ENCODE data around the gene XRN1. TPM values are rescaled to one million over a fixed set of nuclear protein-coding genes. Genes with fewer than 3 reads are reported as not detected.
"Not testable (repeated sequence)": the region's sequence is repeated elsewhere in the genome, so short reads cannot be mapped to it uniquely, and the experiment has no call there.

XRN1 gene
- total RNA-seq, 1 donor from 2014 or later, result 27.0 TPM

DNA sequence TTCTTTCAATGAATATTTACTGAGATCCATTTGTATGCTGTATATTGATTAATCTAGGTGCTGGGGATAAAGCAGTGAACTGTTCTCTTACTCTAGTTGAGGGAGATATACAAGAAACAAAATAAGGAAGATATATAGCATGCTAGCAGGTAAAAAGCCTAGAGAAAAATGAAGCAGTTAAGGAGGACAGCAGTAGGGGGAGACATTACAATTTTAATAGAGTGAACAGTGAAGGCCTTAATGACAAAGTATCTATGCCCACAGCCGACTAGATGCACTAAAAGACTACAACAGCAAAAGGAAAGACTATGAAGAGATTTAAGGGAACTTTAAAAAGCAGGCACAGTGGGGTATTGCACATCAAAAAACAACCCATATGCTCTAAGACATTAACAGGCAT lies 81.4 kb downstream of the XRN1 start:
- DNase-seq (ENCODE audit: low spot score), result no peak
- H3K4me1 Mint-ChIP-seq (ENCODE audit: low read depth), result no peaks in the 10 kb centered on the region
- no peak overlapping the region for H3K4me3 Mint-ChIP-seq (ENCODE audit: unreplicated experiment)
- no peaks in the 10 kb centered on the region for H3K9me3 Mint-ChIP-seq (ENCODE audit: low read depth)
- no peaks in the 10 kb centered on the region for H3K27me3 Mint-ChIP-seq (ENCODE audit: low read depth)
- no peak overlapping the region for H3K27ac Mint-ChIP-seq (ENCODE audit: unreplicated experiment)
- H3K36me3 Mint-ChIP-seq (ENCODE audit: low read depth), result peaks cover 14% of the 10 kb centered on the region
- TF ChIP-seq, protein P1, sequence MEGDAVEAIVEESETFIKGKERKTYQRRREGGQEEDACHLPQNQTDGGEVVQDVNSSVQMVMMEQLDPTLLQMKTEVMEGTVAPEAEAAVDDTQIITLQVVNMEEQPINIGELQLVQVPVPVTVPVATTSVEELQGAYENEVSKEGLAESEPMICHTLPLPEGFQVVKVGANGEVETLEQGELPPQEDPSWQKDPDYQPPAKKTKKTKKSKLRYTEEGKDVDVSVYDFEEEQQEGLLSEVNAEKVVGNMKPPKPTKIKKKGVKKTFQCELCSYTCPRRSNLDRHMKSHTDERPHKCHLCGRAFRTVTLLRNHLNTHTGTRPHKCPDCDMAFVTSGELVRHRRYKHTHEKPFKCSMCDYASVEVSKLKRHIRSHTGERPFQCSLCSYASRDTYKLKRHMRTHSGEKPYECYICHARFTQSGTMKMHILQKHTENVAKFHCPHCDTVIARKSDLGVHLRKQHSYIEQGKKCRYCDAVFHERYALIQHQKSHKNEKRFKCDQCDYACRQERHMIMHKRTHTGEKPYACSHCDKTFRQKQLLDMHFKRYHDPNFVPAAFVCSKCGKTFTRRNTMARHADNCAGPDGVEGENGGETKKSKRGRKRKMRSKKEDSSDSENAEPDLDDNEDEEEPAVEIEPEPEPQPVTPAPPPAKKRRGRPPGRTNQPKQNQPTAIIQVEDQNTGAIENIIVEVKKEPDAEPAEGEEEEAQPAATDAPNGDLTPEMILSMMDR (IDR thresholded peaks at IDR 0.05), result peak; percentile 57

DNA sequence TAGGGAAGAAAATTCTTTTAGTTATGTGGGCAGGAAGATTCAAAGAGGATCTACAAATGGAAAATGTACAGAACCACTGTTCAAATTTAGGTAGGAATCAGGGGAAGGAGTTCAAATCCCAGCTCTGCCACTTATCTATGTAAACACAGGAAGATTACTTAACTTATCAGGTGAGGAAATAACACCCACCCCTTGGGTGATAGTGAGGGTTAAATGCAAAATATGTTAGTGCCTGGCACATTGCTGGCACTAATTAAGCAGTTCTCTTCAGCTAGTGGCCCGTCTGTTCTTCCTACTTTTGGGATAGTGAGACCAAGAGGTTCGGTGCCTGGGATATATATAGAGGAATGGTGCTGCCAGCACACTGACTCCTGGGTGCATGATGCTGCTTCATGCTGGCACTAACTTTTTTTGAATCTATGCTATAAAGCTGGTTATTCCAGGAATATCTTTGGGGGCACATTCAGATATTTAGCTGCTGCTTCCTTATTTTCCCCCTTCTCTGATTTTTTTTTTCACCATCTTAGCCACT lies 83.8 kb downstream of the XRN1 start:
- H3K27me3 Mint-ChIP-seq (ENCODE audit: low read depth), result no peaks in the 10 kb centered on the region
- H3K36me3 Mint-ChIP-seq (ENCODE audit: low read depth), result peaks cover 20% of the 10 kb centered on the region
- H3K4me1 Mint-ChIP-seq (ENCODE audit: low read depth), result no peaks in the 10 kb centered on the region
- no peak for DNase-seq (ENCODE audit: low spot score)
- H3K9me3 Mint-ChIP-seq (ENCODE audit: low read depth), result no peaks in the 10 kb centered on the region
- TF ChIP-seq, protein P1 (IDR thresholded peaks at IDR 0.05), result no peak
- H3K27ac Mint-ChIP-seq (ENCODE audit: unreplicated experiment), result no peak overlapping the region
- H3K4me3 Mint-ChIP-seq (ENCODE audit: unreplicated experiment), result no peak overlapping the region

DNA sequence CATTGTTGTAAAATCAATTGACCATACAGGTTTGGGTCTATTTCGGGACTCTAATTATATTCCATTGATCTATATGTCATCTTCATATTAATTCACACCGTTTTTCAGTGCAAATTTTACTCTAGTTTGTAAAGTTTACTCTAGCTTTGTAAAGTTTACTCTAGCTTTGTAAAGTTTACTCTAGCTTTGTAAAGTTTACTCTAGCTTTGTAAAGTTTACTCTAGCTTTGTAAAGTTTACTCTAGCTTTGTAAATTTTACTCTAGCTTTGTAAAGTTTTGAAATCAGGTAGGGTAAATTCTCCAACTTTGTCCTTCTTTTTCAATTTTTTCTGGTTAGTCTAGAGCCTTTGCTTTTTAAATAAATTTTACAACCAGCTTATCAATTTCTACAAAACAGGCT lies 84.4 kb downstream of the XRN1 start:
- not testable (repeated sequence) for H3K9me3 Mint-ChIP-seq (ENCODE audit: low read depth); DNase-seq (ENCODE audit: low spot score); H3K4me3 Mint-ChIP-seq (ENCODE audit: unreplicated experiment); H3K27me3 Mint-ChIP-seq (ENCODE audit: low read depth); H3K4me1 Mint-ChIP-seq (ENCODE audit: low read depth); H3K27ac Mint-ChIP-seq (ENCODE audit: unreplicated experiment)
- peaks cover 20% of the 10 kb centered on the region for H3K36me3 Mint-ChIP-seq (ENCODE audit: low read depth)

DNA sequence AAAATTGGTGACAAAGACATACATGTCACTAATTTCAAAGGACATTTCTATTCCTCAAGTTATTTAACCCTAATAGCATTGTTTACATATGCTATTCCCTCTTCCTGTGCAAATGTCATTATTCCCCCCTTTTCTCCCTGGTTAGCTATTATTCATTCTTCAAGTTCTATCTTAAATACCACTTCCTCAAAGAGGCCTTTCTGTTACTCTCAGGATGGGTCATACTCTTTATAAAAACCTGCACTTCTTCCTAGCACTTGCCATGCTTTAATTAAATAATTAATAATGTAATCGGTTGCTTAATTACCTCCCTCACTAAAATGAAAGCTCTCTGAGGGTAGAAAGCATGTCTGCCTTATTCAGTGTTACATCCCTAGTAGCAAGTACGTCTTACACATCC lies 88.5 kb downstream of the XRN1 start:
- H3K36me3 Mint-ChIP-seq (ENCODE audit: low read depth), result peaks cover 30% of the 10 kb centered on the region
- H3K27me3 Mint-ChIP-seq (ENCODE audit: low read depth), result no peaks in the 10 kb centered on the region
- TF ChIP-seq, protein P1 (IDR thresholded peaks at IDR 0.05), result no peak
- no peak for DNase-seq (ENCODE audit: low spot score)
- H3K4me3 Mint-ChIP-seq (ENCODE audit: unreplicated experiment), result no peak overlapping the region
- H3K9me3 Mint-ChIP-seq (ENCODE audit: low read depth), result peaks cover 4% of the 10 kb centered on the region
- no peak overlapping the region for H3K27ac Mint-ChIP-seq (ENCODE audit: unreplicated experiment)
- H3K4me1 Mint-ChIP-seq (ENCODE audit: low read depth), result no peaks in the 10 kb centered on the region

DNA sequence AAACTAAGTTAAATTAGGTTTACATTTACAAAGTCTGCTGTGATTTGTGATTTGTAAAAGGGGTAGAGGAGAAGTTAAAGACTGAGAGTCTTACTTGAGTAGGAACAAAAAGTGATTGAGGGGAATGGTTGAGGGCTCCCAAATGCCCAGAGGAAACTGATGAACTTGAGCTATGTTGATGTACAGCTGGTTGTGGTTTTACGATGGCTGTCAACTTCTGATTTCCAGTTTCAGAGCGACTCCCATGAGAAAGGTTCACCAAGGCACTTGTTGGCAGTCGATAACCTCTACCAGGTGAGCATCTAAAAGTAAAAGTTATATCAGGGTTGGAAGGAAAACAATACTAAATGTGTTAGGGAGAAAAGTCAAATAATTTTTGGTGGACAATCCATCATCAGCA lies 91.0 kb downstream of the XRN1 start:
- H3K27me3 Mint-ChIP-seq (ENCODE audit: low read depth), result no peaks in the 10 kb centered on the region
- DNase-seq (ENCODE audit: low spot score), result no peak
- H3K4me1 Mint-ChIP-seq (ENCODE audit: low read depth), result peaks cover 7% of the 10 kb centered on the region
- TF ChIP-seq, protein P1 (IDR thresholded peaks at IDR 0.05), result no peak
- no peak overlapping the region for H3K27ac Mint-ChIP-seq (ENCODE audit: unreplicated experiment)
- peaks cover 7% of the 10 kb centered on the region for H3K9me3 Mint-ChIP-seq (ENCODE audit: low read depth)
- no peak overlapping the region for H3K4me3 Mint-ChIP-seq (ENCODE audit: unreplicated experiment)
- peaks cover 43% of the 10 kb centered on the region for H3K36me3 Mint-ChIP-seq (ENCODE audit: low read depth)

DNA sequence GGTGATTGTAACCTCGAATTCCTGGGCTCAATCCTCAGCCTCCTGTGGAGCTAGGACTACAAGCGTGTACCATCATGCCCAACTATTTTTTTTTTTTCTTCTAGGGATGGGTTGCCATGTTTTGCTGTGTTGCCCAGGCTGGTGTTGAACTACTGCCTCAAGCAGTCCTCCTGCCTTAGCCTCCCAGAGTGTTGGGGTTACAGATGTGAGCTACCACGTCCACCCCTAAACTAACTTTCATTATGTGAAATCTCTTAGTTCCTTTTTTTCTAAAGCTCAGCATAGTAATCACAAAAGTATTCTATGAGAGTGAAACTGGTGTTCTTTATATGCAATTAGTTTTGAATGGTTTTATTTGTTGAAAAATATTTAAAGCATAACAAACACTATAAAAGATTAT lies 92.1 kb downstream of the XRN1 start:
- Mint-ChIP-seq H3K4me3 (ENCODE audit: unreplicated experiment) (no peak overlapping the region), H3K27ac (ENCODE audit: unreplicated experiment) (no peak overlapping the region), H3K4me1 (ENCODE audit: low read depth) (peaks cover 7% of the 10 kb centered on the region), H3K36me3 (ENCODE audit: low read depth) (peaks cover 43% of the 10 kb centered on the region), H3K27me3 (ENCODE audit: low read depth) (no peaks in the 10 kb centered on the region), H3K9me3 (ENCODE audit: low read depth) (peaks cover 7% of the 10 kb centered on the region)
- TF ChIP-seq, protein P1 (IDR thresholded peaks at IDR 0.05), result no peak
- no peak for DNase-seq (ENCODE audit: low spot score)
